Progenitor cell of endocrine pancreas (in vitro differentiated cells): ENCODE results near the gene ANXA7. TPM values are rescaled to one million over a fixed set of nuclear protein-coding genes. Genes with fewer than 3 reads are reported as not detected.

Source experiments
- DNase-seq: peaks from one replicate; pipeline ENCODE4 v3.0.0; 2021; ENCODE audit warnings: low spot score; ENCODE audit not compliant: unreplicated experiment
- H3K27ac Mint-ChIP-seq: 2 replicates; pipeline ENCODE4 v1.8.0; 2021; ENCODE audit warnings: mild to moderate bottlenecking, moderate library complexity, mixed read lengths
- H3K27me3 Mint-ChIP-seq: 2 replicates; pipeline ENCODE4 v1.8.0; 2021; ENCODE audit warnings: mixed read lengths
- H3K36me3 Mint-ChIP-seq: 2 replicates; pipeline ENCODE4 v1.8.0; 2022; ENCODE audit warnings: mixed read lengths; ENCODE audit not compliant: insufficient read depth
- H3K4me1 Mint-ChIP-seq: 2 replicates; pipeline ENCODE4 v1.8.0; 2021; ENCODE audit warnings: low read depth, mixed read lengths
- H3K4me3 Mint-ChIP-seq: 2 replicates; pipeline ENCODE4 v1.8.0; 2021; ENCODE audit warnings: low read depth, mild to moderate bottlenecking, moderate library complexity, mixed read lengths
- H3K9me3 Mint-ChIP-seq: 2 replicates; pipeline ENCODE4 v1.8.0; 2021; ENCODE audit warnings: low read depth, mixed read lengths
- long read RNA-seq: library from polyadenylated mRNA; unstranded; transcript quantifications from one replicate; pipeline ENCODE4 v2.0.0, GENCODE V29; 2020
- total RNA-seq: library from RNA; stranded (reverse); gene quantifications from 2 replicates; pipeline ENCODE4 v1.2.1, GENCODE V29; 2021
- TF ChIP-seq, protein P1 (sequence below): fragments of 200-600 bp; sonication (generic); IDR thresholded peaks from one replicate; pipeline ENCODE4 v1.5.0; 2021; ENCODE audit warnings: antibody characterized with exemption, mild to moderate bottlenecking; ENCODE audit not compliant: unreplicated experiment

The ANXA7 gene
- total RNA-seq, result 58.9 and 68.2 TPM in 2 replicates
- long read RNA-seq, transcript ANXA7-202 (13 exons, 2,452 nt), result major isoform, 465 of 711 reads
- long read RNA-seq, partial matches to known transcripts, result 160 of 711 reads
- long read RNA-seq, other reads (novel, unspliced or antisense), result 85 of 711 reads

DNA sequence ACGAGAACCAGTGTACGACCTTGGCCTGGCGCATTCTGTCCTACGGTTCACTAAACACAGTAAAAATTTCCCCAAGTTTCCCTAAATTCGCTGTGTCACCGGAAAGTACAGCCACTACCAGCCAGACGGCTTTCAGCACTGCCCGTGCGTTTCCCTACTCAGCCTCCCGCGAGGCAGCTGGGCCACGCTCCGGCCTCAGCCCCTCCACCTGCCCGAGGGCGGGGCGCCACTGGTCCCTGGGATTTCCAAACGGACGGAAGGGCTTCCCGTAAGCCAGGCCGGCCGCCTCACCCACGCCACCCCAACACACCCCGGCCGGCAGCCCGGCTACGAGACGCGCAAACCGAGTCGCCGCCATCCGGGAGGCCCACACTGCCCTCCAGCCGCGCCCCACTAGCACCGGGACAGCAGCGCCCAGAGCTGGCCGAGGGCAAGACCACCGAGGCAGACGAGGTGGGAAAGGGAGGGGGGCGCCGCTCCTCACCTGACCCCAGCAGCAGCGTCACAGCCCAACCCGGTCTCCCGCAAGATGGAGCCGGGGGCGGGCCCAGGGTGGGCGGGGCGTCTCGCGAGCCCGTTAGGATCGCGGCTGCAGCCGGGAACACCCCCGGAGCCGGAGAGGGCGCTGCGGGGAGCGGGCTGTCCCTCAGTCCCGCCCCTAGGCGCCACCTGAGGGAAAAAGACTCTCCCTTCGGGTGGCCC, at the start of gene ANXA7:
ANXA7 (minus strand) TSS at position 531 of the 702 bp plus-strand sequence. CDS start 13,202 bp downstream, outside the sequence.
- no peaks in the 10 kb centered on the region for H3K9me3 Mint-ChIP-seq
- peak within 1 kb of the TSS; percentile 76 for H3K4me3 Mint-ChIP-seq
- no peaks in the 10 kb centered on the region for H3K27me3 Mint-ChIP-seq
- DNase-seq, result peak; percentile 95
- H3K36me3 Mint-ChIP-seq, result peaks cover 5% of the 10 kb centered on the region
- peak within 1 kb of the TSS; percentile 99 for H3K27ac Mint-ChIP-seq
- TF ChIP-seq, protein P1, sequence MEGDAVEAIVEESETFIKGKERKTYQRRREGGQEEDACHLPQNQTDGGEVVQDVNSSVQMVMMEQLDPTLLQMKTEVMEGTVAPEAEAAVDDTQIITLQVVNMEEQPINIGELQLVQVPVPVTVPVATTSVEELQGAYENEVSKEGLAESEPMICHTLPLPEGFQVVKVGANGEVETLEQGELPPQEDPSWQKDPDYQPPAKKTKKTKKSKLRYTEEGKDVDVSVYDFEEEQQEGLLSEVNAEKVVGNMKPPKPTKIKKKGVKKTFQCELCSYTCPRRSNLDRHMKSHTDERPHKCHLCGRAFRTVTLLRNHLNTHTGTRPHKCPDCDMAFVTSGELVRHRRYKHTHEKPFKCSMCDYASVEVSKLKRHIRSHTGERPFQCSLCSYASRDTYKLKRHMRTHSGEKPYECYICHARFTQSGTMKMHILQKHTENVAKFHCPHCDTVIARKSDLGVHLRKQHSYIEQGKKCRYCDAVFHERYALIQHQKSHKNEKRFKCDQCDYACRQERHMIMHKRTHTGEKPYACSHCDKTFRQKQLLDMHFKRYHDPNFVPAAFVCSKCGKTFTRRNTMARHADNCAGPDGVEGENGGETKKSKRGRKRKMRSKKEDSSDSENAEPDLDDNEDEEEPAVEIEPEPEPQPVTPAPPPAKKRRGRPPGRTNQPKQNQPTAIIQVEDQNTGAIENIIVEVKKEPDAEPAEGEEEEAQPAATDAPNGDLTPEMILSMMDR, result peak; percentile 41
- peaks cover 30% of the 10 kb centered on the region for H3K4me1 Mint-ChIP-seq

- Mint-ChIP-seq H3K4me1 (peaks cover 8% of the 10 kb centered on the region), H3K27ac (no peak overlapping the region), H3K36me3 (peaks cover 17% of the 10 kb centered on the region), H3K4me3 (no peak overlapping the region), H3K9me3 (no peaks in the 10 kb centered on the region), H3K27me3 (no peaks in the 10 kb centered on the region)
- DNase-seq, result no peak
- TF ChIP-seq, protein P1, result no peak
These were observed 47.0 kb upstream of the ANXA7 start for GRCh38 chr10:73460897-73461296.

- TF ChIP-seq, protein P1, result no peak
- no peaks in the 10 kb centered on the region for H3K27me3 Mint-ChIP-seq
- DNase-seq, result no peak
- peaks cover 19% of the 10 kb centered on the region for H3K36me3 Mint-ChIP-seq
- H3K27ac Mint-ChIP-seq, result no peak overlapping the region
- H3K9me3 Mint-ChIP-seq, result no peaks in the 10 kb centered on the region
- H3K4me1 Mint-ChIP-seq, result peaks cover 8% of the 10 kb centered on the region
- no peak overlapping the region for H3K4me3 Mint-ChIP-seq
These were observed 45.9 kb upstream of the ANXA7 start for GRCh38 chr10:73459683-73460314.

- no peak for DNase-seq
These were observed 42.5 kb upstream of the ANXA7 start for GRCh38 chr10:73456187-73456890.

More at GRCh38 chr10:73456187-73456890, 42.5 kb upstream of the ANXA7 start:
- Mint-ChIP-seq H3K9me3 (no peaks in the 10 kb centered on the region), H3K36me3 (peaks cover 19% of the 10 kb centered on the region), H3K4me3 (no peak overlapping the region), H3K4me1 (peaks cover 8% of the 10 kb centered on the region), H3K27me3 (no peaks in the 10 kb centered on the region), H3K27ac (no peak overlapping the region)
- TF ChIP-seq, protein P1, result no peak
